ENCODE results near the gene COL1A1.

The COL1A1 gene

GRCh38 chr17:50167371-50167770 is 34.1 kb downstream of the COL1A1 start:
- H3K4me3 ChIP-seq (ENCODE audit: control insufficient read depth, low read depth, low read length), result no peak overlapping the region
- TF ChIP-seq CTCF (conservative IDR thresholded peaks at IDR 0.05; ENCODE audit: control insufficient read depth, insufficient read depth, low read depth, low read length), result no peak
- DNase-seq (ENCODE audit: low read depth), result no peak

- no peak overlapping the region for H3K4me3 ChIP-seq (ENCODE audit: control insufficient read depth, low read depth, low read length)
- no peak for DNase-seq (ENCODE audit: low read depth)
Measured at GRCh38 chr17:50166518-50167181, 34.8 kb downstream of the COL1A1 start.

GRCh38 chr17:50165867-50166517 is 35.4 kb downstream of the COL1A1 start, which contains the start of gene SGCA:
Gene SGCA, plus strand, starts transcription at chr17:50166005. Its CDS starts 36 bp downstream, at chr17:50166041.
- DNase-seq (ENCODE audit: low read depth), result no peak
- no peak within 1 kb of the TSS for H3K4me3 ChIP-seq (ENCODE audit: control insufficient read depth, low read depth, low read length)
- no peak for TF ChIP-seq CTCF (conservative IDR thresholded peaks at IDR 0.05; ENCODE audit: control insufficient read depth, insufficient read depth, low read depth, low read length)

More at GRCh38 chr17:50166518-50167181, 34.8 kb downstream of the COL1A1 start:
- TF ChIP-seq CTCF (conservative IDR thresholded peaks at IDR 0.05; ENCODE audit: control insufficient read depth, insufficient read depth, low read depth, low read length), result no peak

GRCh38 chr17:50165466-50165865 is 36.0 kb downstream of the COL1A1 start:
- no peak for TF ChIP-seq CTCF (conservative IDR thresholded peaks at IDR 0.05; ENCODE audit: control insufficient read depth, insufficient read depth, low read depth, low read length)
- no peak for DNase-seq (ENCODE audit: low read depth)
- no peak overlapping the region for H3K4me3 ChIP-seq (ENCODE audit: control insufficient read depth, low read depth, low read length)

GRCh38 chr17:50165066-50165465 is 36.4 kb downstream of the COL1A1 start:
- DNase-seq (ENCODE audit: low read depth), result no peak
- TF ChIP-seq CTCF (conservative IDR thresholded peaks at IDR 0.05; ENCODE audit: control insufficient read depth, insufficient read depth, low read depth, low read length), result no peak
- no peak overlapping the region for H3K4me3 ChIP-seq (ENCODE audit: control insufficient read depth, low read depth, low read length)

GRCh38 chr17:50164697-50164988 is 36.8 kb downstream of the COL1A1 start:
- H3K4me3 ChIP-seq (ENCODE audit: control insufficient read depth, low read depth, low read length), result no peak overlapping the region
- no peak for TF ChIP-seq CTCF (conservative IDR thresholded peaks at IDR 0.05; ENCODE audit: control insufficient read depth, insufficient read depth, low read depth, low read length)
- no peak for DNase-seq (ENCODE audit: low read depth)
